ENCODE measurements around the gene CFTR. TPM values are rescaled to one million over a fixed set of nuclear protein-coding genes. Genes with fewer than 3 reads are reported as not detected.
A peak's percentile ranks its signal among the peaks of the same experiment; 100 is the strongest.

The CFTR gene
- total and polyA plus RNA-seq, 2 of the 4 experiments (the other 2 are of a cell fraction): 0.18 to 0.21 TPM

GRCh38 chr7:117548035-117548434 lies 68.2 kb downstream of the CFTR start:
- H3K9me1 ChIP-seq (ENCODE audit: insufficient read depth, low read length): no peaks in the 10 kb centered on the region
- no peak overlapping the region for H4K91ac ChIP-seq (ENCODE audit: insufficient read depth, low read depth, low read length)
- H3K14ac ChIP-seq (replicated peaks; ENCODE audit: low read depth, low read length): no peak overlapping the region
- dilution Hi-C loops (cut with HindIII; ENCODE audit: low sequenced_read_pairs, unreplicated experiment): no loop called here
- no peak overlapping the region for H3K18ac ChIP-seq (ENCODE audit: low read depth, low read length)
- H4K20me1 ChIP-seq (ENCODE audit: insufficient read depth, low read length): no peaks in the 10 kb centered on the region
- H3K27ac ChIP-seq (ENCODE audit: insufficient read depth, low read length): no peak overlapping the region
- H2BK20ac ChIP-seq (ENCODE audit: low read depth, low read length): no peak overlapping the region
- intact Hi-C loops (cut with micrococcal nuclease): no loop called here
- H2BK15ac ChIP-seq (ENCODE audit: low read depth, low read length): no peak overlapping the region
- no CpG with 5 or more reads among the region's 2 CpGs for WGBS, 2 experiments (ENCODE audit: extremely low coverage in 2 of 2, insufficient read length in 1 of 2)
- DNase-seq (no peak), ATAC-seq (ENCODE audit: low read depth) (no peak)
- H3K4me2 ChIP-seq (ENCODE audit: low read depth, low read length): no peak overlapping the region
- no peaks in the 10 kb centered on the region for H3K36me3 ChIP-seq (ENCODE audit: control insufficient read depth, insufficient read depth, low read length)
- no peaks in the 10 kb centered on the region for H3K79me1 ChIP-seq (ENCODE audit: low read depth in 1 of 2, low read length in 2 of 2)
- CTCF ChIA-PET: no interaction called here
- POLR2A ChIA-PET (ENCODE audit: unreplicated experiment): no interaction called here
- no peak overlapping the region for H2BK120ac ChIP-seq (ENCODE audit: low read depth, low read length)
- BruUV-seq (replicated peaks): no TSS peak
- H3K9ac ChIP-seq (ENCODE audit: low read depth, low read length): no peak overlapping the region
- H3K27me3 ChIP-seq (ENCODE audit: control insufficient read depth, insufficient read depth, low read length): no peaks in the 10 kb centered on the region; the same call in 1 of the 2 replicates
- no peaks in the 10 kb centered on the region for H3K9me3 ChIP-seq (ENCODE audit: control insufficient read depth, insufficient read depth, low read length)
- H3K23ac ChIP-seq (ENCODE audit: low read depth, low read length): no peak overlapping the region
- H3K56ac ChIP-seq (ENCODE audit: extremely low read depth, insufficient read depth, low read length): no peak overlapping the region
- peak; percentile 29; the same call in 1 of the 2 replicates for TF ChIP-seq NFE2L2 (IDR thresholded peaks at IDR 0.05; ENCODE audit: low read depth, low read length)
- TF ChIP-seq RFX5 (IDR thresholded peaks at IDR 0.05; ENCODE audit: low read depth, low read length): no peak
- no peak for TF ChIP-seq FOS (IDR thresholded peaks at IDR 0.05; ENCODE audit: low read depth, low read length)
- no peak overlapping the region for H2AK5ac ChIP-seq (ENCODE audit: low read depth, low read length)
- H3K4me3 ChIP-seq (ENCODE audit: insufficient read depth, low read depth, low read length): no peak overlapping the region
- no peak overlapping the region for H4K8ac ChIP-seq (ENCODE audit: low read depth in 2 of 2, low read length in 2 of 2)
- H2BK5ac ChIP-seq (ENCODE audit: low read depth, low read length, poor library complexity, severe bottlenecking): no peak overlapping the region
- H4K5ac ChIP-seq (ENCODE audit: low read depth, low read length): no peak overlapping the region
- in situ Hi-C loops (cut with MboI; ENCODE audit: low sequenced_read_pairs): no loop called here
- no peak overlapping the region for H2AK9ac ChIP-seq (replicated peaks; ENCODE audit: low read depth, low read length, poor library complexity)
- H3K4ac ChIP-seq (ENCODE audit: low read depth, low read length): no peak overlapping the region
- no peaks in the 10 kb centered on the region for H3K4me1 ChIP-seq (ENCODE audit: control insufficient read depth, insufficient read depth, low read length)
- no peak overlapping the region for H2AFZ ChIP-seq (replicated peaks; ENCODE audit: low read length, poor library complexity)
